ENCODE measurements around the gene SREK1IP1.

Gene SREK1IP1

GRCh38 chr5:64678374-64678773 is 90.1 kb downstream of the SREK1IP1 start:
- TF ChIP-seq CTCF (IDR thresholded peaks at IDR 0.05): no peak

GRCh38 chr5:64671678-64672077 is 96.8 kb downstream of the SREK1IP1 start:
- no peak for TF ChIP-seq CTCF (IDR thresholded peaks at IDR 0.05)

DNA sequence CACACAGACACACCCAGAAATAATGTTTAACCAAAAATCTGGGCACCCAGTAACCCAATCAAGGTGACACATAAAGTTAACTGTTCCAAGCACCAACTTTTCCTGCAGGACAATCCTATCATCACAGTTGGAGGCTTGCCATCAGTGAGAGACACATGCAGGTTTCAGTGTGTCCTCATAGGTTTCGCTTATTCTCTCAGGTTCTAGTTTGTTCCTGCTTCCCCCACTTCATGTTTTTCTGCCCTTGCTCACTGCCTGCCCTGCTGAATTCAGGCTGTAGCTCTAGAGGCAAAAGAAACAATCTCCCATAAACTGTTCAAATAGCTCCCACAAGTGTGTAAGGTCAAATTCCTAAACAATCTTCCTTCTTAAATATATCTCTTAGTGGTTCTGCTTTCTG is 98.2 kb downstream of the SREK1IP1 start:
- no peak for TF ChIP-seq CTCF (IDR thresholded peaks at IDR 0.05)
